NK-92 treated with Interleukin-12 subunit alpha and Interleukin-12 subunit beta, amount 100 ng/mL, for 24 hours (cell line): ENCODE results near the gene FAM193A.
"Not testable (repeated sequence)": the region's sequence is repeated elsewhere in the genome, so short reads cannot be mapped to it uniquely, and the experiment has no call there.

Source experiments
- DNase-seq: peaks from one replicate; lab custom pipeline; 2025; lab: John Stamatoyannopoulos, UW

Gene FAM193A

DNA sequence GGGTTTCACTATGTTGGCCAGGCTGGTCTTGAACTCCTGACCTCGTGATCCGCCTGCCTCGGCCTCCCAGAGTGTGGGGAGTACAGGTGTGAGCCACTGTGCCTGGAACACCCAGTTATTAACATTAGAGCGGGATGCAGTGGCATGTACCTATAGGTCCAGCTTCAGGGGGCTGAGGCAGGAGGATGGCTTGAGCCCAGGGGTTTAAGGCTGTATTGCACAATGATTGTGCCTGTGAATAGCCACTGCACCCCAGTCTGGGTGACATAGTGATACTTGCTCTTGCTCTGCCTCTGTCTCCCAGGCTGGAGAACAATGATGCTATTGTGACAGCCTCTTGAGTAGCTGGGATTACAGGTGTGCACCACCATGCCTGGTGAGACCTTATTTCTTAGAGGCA, 39.8 kb downstream of the FAM193A start:
- no peak for DNase-seq

DNA sequence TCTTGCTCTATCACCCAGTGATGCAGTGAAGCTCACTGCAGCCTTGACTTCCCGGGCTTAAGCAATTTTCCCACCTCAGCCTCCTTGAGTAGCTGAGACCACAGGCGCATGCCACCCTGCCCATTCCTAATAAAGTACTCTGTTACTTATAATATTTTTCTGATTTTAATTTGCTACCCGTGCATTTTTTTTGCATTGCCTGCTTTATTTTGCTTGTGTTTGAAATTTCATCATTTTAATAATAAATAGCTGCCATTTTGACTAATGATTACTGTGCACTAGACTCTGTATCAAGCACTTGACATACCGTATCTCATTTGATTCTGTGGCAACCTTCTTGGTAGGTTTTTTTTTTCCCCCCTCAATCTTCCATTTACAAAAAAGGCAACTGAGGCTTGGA, 41.7 kb downstream of the FAM193A start:
- DNase-seq = no peak

DNA sequence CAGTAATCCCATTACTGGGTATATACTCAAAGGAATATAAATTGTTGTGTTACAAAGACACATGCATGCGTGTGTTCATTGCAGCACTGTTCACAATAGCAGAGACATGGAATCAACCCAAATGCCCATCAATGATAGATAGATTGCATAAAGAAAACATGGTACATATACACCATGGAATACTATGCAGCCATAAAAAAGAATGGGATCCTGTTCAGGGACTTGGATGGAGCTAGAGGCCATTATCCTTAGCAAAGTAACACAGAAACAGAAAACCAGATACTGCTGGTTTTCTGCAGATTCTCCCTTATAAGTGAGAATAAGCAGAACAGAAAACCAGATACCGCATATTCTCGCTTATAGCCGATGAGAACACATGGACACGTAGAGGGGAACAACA, 43.5 kb downstream of the FAM193A start:
- DNase-seq = no peak

DNA sequence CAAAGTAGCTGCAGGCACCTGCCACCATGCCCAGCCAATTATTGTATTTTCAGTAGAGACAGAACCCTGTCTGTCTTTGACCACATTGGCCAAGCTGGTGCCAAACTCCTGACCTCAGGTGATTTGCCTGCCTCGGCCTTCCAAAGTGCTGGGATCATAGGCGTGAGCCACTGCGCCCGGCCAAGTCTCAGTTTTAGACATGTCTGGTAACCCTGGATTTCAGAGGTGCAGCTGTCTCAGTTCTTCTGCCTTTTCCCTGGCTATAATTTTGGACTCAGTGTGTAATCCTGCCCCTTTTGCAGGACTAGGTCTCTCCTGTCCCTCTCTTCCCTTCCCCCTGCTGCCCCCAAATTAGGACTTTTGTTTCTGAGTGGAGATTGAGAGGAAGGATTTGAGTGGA, 46.6 kb downstream of the FAM193A start:
- no peak for DNase-seq

GRCh38 chr4:2583517-2583916, 47.1 kb downstream of the FAM193A start:
- DNase-seq = no peak

GRCh38 chr4:2586502-2586901, 50.1 kb downstream of the FAM193A start:
- DNase-seq = no peak

- DNase-seq = no peak
Observed at GRCh38 chr4:2587213-2587823, 50.9 kb downstream of the FAM193A start.

- no peak for DNase-seq
Observed at GRCh38 chr4:2588259-2588658, 51.8 kb downstream of the FAM193A start.

- DNase-seq = no peak
Observed at GRCh38 chr4:2591189-2591588, 54.7 kb downstream of the FAM193A start.

DNA sequence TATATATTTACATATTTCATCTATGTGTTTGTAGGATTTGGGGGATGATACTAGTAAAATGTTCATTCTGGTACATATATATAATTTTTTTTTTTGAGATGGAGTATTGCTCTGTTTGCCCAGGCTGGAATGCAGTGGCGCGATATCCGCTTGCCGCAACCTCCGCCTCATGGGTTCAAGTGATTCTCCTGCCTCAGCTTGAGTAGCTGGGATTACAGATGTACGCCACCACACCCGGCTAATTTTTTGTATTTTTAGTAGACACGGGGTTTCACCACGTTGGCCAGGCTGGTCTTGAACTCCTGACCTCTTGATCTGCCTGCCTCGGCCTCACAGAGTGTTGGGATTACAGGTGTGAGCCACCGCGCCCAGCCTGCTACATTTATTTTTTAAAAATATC, 55.6 kb downstream of the FAM193A start:
- DNase-seq = not testable (repeated sequence)

GRCh38 chr4:2592572-2592971, 56.1 kb downstream of the FAM193A start:
- DNase-seq = no peak

DNA sequence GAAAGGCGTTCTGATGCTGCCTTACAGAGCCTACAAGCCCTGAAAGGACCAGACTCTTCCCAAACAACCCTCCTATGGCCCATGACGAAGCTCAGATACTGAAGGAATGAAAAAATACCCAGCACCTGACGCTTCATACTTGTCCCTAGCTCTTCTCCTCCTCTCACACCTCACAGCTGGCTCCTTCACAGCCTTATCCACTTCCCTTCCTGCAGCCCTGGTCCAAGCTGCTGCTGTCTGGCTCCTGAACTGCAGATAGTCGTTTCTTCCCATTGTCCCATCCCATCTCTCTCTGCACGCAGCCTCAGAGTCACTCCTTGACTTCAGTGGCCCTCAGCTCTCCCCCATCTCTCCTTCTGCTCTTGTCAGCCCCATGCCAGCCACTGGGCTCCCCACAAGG, 56.6 kb downstream of the FAM193A start:
- DNase-seq = no peak

DNA sequence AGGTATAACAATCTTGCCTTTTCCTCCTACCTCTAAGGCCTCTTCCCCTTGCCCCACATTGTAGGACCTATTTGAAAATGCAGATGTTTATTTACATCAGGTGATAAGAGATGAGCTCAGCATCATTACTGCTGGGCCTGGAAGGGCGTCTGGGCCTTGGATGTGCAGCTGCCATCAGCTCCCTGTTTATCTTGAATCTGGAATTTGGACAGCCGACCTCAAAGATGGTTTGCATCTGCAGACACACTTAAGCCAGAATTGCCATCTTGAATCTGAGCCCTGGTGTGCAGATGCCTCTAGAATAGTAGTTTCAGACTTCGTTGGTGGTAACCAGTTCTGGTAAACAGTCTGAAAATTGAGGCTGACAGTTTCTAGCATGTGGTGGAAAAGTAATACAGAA, 59.0 kb downstream of the FAM193A start:
- DNase-seq = no peak

GRCh38 chr4:2595952-2596552, 59.6 kb downstream of the FAM193A start:
- DNase-seq = no peak

- no peak for DNase-seq
Observed at GRCh38 chr4:2596611-2597010, 60.2 kb downstream of the FAM193A start.

GRCh38 chr4:2598511-2599303, 62.3 kb downstream of the FAM193A start:
- no peak for DNase-seq

- DNase-seq = no peak
Observed at GRCh38 chr4:2599304-2599654, 62.8 kb downstream of the FAM193A start.

- no peak for DNase-seq
Observed at GRCh38 chr4:2600878-2601277, 64.4 kb downstream of the FAM193A start.

DNA sequence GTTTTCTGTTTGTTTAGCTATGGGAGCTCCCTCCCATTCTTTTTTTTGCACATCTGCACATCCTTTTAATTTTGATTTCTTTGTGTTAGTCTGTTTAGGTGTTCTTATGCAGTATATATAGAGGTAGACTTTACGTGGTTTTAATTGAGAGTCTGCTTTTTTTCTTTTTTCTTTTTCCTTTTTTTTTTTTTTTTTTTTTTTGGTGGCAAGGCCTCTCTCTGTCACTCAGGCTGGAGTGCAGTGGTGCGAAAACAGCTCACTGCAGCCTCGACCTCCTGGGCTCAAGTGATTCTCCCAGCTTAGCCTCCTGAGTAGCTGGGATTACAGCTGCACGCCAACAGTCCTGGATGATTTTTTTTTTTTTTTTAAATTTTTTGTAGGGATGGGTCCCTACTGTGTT, 68.2 kb downstream of the FAM193A start:
- no peak for DNase-seq

DNA sequence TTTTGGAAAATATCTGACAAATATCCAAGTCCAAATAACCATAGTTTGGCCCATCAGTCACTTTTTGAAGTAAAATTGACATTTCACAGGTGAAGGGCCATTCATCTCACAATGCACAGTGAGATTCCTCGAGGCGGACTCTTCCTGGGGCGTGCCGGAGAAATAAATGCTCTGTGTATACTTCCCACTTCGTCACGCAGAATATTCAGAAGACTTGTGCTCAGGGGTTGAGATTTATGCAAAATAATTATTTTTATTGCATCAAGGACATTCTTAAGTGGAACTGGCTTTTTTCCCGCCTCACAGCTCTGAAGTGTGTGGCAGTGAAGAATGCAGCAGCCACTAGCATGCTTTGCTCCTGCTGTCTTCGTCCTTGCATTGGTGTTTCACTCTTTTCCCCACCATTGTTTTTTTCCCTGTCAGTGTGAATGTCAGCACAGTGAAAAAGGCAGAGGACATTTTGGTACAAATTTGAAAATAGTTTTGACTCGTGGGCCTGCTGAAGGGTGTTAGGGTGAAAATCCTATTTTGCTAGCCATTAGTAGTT, 70.6 kb downstream of the FAM193A start:
- no peak for DNase-seq

GRCh38 chr4:2607822-2608221, 71.4 kb downstream of the FAM193A start:
- DNase-seq = no peak

DNA sequence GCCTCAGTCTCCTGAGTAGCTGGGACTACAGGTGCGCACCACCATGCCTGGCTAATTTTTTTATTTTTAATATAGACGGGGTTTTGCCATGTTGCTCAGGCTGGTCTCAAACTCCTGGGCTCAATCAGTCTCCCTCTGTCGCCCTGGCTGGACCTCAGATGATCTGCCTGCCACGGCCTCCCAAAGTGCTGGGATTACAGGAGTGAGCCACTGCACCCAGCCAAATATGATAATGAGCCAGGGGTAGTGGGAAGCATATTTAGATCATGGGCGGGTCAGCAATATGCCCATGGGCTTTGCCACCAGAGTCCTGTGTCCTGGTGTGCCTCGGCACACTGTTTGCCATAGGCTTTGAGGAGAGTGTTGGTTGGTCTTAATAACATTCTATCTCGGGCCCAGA, 71.8 kb downstream of the FAM193A start:
- no peak for DNase-seq

- DNase-seq = no peak
Observed at GRCh38 chr4:2615821-2616220, 79.4 kb downstream of the FAM193A start.
